GM12873 (cell line): ENCODE results near the gene CLDN8.

Experiments
- TF ChIP-seq, protein P1 (sequence below): IDR thresholded peaks from 2 replicates; pipeline ENCODE4 v1.5.1; 2012; ENCODE audit warnings: low read depth, mild to moderate bottlenecking, moderate library complexity, low read length, control low read depth; ENCODE audit not compliant: insufficient read depth; ENCODE audit errors: missing control alignments

The CLDN8 gene

DNA sequence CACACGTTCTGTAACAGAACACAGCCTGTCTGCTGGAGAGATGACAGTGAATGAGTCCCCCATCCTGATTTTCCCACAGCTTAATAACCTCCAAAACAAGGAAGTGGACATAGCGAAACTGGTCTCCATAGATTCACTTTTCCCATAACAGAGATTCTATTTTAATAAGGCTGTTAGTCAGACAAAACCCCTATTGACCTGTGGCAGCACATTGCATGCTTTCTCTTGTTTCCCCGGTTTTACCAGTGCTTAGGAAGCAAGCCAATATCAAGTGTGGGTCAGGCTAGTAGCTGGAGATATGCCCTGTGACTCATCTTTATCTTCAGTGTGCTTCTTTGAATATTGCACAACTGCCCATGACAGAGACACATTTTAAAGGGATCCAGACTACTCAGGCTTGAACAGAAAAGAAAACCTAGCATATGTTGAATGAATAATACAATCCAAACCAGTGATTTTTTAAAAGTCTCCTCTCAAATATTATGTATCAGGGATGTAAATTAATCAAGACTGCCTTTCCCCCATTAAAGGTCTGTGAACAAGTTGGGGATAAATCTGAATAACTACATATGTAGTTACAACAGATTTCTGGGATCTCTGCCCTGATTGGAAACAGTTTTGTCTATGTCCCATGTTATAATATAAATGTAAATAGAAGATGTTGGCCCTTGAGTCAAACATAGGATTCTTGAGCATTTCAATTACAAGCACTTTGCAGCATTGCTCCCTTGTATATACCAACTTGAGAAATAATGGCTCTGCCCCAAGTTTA, 11.9 kb upstream of the CLDN8 start:
- TF ChIP-seq, protein P1, sequence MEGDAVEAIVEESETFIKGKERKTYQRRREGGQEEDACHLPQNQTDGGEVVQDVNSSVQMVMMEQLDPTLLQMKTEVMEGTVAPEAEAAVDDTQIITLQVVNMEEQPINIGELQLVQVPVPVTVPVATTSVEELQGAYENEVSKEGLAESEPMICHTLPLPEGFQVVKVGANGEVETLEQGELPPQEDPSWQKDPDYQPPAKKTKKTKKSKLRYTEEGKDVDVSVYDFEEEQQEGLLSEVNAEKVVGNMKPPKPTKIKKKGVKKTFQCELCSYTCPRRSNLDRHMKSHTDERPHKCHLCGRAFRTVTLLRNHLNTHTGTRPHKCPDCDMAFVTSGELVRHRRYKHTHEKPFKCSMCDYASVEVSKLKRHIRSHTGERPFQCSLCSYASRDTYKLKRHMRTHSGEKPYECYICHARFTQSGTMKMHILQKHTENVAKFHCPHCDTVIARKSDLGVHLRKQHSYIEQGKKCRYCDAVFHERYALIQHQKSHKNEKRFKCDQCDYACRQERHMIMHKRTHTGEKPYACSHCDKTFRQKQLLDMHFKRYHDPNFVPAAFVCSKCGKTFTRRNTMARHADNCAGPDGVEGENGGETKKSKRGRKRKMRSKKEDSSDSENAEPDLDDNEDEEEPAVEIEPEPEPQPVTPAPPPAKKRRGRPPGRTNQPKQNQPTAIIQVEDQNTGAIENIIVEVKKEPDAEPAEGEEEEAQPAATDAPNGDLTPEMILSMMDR, result no peak

DNA sequence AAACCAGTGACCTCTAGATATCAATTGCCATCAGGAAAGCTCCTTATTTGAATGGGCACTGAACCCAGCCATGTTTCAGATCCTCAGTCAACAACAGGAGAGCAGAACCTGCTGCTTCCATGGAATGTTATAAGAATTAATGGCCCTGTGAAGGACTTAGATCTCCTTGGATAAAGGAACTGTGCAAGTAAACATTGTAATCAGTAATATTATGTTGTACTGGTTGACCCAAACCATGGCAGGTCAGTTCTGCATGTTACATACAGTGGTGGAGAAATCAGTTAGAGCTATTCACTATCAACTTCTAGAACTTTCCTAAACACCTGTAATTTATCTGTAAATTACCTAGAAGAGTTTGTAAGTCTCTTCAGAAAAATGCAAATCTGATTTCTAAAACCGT, 11.2 kb upstream of the CLDN8 start:
- TF ChIP-seq, protein P1, result no peak

DNA sequence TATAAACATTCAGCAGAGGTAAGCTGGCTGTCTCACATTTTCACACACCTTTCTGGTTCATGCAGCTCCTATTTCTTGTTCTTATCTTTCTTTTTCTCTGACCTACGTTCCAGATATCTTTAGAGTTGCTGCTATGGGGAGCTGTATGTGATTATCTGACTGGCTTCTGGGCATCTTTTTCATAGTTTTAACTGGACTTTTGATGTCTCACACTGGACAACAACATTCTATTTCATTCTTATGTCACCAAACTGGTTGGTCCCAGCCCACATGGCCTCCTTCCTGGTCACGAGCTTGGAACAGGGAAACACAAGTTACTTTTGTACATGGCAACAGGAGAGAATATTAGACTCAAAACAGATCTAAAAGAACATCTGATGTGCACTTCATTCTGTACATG, 7.7 kb upstream of the CLDN8 start:
- TF ChIP-seq, protein P1, result no peak

DNA sequence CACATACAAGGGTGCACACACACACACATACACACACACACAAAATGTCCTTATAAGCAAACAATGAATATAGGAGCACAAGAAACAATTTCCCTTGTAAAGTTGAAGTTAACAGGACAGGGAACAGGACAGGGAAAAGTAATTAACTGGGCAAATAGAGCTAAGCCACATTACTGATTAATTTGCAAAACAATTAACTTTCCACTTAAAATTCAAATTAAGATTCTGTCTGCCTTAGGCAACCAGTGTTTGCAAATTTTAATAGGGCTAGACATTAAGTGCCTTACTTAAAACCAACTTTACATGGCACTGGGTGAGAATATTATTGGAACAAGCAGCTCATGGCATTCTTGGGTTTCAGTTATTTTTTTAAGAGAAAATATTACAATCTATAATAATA, 6.8 kb upstream of the CLDN8 start:
- TF ChIP-seq, protein P1, result no peak

DNA sequence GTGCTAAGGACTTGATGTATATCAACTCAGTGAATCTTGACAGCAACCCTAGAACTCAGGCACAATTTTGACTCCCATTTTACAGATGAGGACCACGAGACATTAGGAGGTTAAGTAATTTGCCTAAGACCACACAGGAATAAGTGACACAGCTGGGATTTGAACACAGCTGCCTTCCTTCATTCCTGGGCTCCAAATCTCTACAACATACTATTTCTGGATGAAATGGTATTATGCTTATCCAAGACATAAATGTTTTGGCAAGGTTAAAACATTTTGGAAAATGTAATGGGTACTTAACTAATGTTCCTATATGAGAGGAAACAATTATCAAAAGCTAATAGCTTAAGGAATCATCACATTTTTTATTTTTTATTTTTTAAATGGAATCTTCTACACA, 4.8 kb downstream of the CLDN8 start:
- TF ChIP-seq, protein P1, result no peak

DNA sequence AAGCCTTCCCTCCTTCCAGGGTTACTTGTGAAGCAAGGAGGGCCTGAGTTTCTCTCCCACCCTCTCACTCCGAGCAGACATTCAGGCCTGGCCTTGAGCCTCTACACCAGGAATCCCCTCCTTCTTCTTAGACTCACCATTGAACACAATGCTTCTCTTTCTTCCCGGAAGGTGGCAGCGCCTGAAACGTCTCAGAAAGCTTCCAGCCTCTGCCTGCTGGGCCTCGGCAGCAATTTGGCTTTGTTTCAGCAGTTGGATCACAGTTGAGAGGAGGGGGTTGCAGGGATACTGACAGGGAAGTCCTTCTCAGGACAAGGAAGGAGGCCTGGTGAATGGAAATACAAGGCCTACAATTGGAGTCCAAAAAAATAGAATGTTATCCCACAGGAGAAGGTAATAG, 6.3 kb downstream of the CLDN8 start:
- TF ChIP-seq, protein P1, result no peak

DNA sequence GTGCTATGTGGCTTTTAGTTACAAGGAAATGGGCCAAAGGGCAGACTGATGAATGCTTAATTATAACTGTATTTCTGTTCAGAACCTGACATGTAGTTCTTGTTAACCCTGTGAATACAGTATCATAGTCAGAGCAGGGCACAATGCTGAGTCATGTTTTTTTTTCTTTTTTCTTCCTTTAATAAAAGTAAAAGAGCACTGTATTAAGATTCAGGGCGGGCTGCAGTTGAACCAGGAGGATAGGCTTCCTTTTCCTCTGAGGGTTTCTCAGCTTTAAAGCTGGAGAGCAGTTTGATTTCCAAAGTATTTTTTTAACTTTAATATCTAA, 8.7 kb downstream of the CLDN8 start:
- TF ChIP-seq, protein P1, result no peak
